Brain microvascular endothelial cell (primary cell): ENCODE results near the gene AGRN.
A peak's percentile ranks its signal among the peaks of the same experiment; 100 is the strongest.

ENCODE experiments used
- DNase-seq: peaks from one replicate; pipeline ENCODE4 v3.0.0-alpha.2; 2020
- H3K27ac ChIP-seq: fragments of 250-450 bp; sonication (Bioruptor Pico); 2 replicates; pipeline ENCODE4 v1.5.1; 2020; ENCODE audit warnings: mild to moderate bottlenecking, moderate library complexity
- H3K27me3 ChIP-seq: fragments of 250-450 bp; sonication (Bioruptor Pico); replicated peaks from 2 replicates; pipeline ENCODE4 v1.5.1; 2020; ENCODE audit warnings: mild to moderate bottlenecking
- H3K36me3 ChIP-seq: fragments of 250-450 bp; sonication (Bioruptor Pico); replicated peaks from 2 replicates; pipeline ENCODE4 v1.5.1; 2020; ENCODE audit warnings: mild to moderate bottlenecking
- H3K4me3 ChIP-seq: 2 replicates; pipeline ENCODE4 v1.5.1; 2011; ENCODE audit warnings: low read depth, mild to moderate bottlenecking, control low read depth, low read length, moderate library complexity
- in situ Hi-C: cut with HindIII; loops from 2 replicates; pipeline ENCODE4 v1.10.0; 2017; ENCODE audit warnings: low sequenced_read_pairs, low pct_ligation_motif_present
- TF ChIP-seq, protein P1 (sequence below): IDR thresholded peaks from 2 replicates; pipeline ENCODE4 v1.5.1; 2011; ENCODE audit warnings: low read depth, mild to moderate bottlenecking, moderate library complexity, low read length, control low read depth, inconsistent platforms; ENCODE audit errors: missing control alignments

The AGRN gene

GRCh38 chr1:981491-981954, 38.4 kb upstream of the AGRN start:
- TF ChIP-seq, protein P1, sequence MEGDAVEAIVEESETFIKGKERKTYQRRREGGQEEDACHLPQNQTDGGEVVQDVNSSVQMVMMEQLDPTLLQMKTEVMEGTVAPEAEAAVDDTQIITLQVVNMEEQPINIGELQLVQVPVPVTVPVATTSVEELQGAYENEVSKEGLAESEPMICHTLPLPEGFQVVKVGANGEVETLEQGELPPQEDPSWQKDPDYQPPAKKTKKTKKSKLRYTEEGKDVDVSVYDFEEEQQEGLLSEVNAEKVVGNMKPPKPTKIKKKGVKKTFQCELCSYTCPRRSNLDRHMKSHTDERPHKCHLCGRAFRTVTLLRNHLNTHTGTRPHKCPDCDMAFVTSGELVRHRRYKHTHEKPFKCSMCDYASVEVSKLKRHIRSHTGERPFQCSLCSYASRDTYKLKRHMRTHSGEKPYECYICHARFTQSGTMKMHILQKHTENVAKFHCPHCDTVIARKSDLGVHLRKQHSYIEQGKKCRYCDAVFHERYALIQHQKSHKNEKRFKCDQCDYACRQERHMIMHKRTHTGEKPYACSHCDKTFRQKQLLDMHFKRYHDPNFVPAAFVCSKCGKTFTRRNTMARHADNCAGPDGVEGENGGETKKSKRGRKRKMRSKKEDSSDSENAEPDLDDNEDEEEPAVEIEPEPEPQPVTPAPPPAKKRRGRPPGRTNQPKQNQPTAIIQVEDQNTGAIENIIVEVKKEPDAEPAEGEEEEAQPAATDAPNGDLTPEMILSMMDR, result no peak
- Histone ChIP-seq H3K27me3 (peaks cover 3% of the 10 kb centered on the region), H3K27ac (no peak overlapping the region), H3K4me3 (no peak overlapping the region), H3K36me3 (no peaks in the 10 kb centered on the region)
- DNase-seq, result no peak
- in situ Hi-C loops, result no loop called here

GRCh38 chr1:981955-982558, 37.9 kb upstream of the AGRN start, which contains the start of gene PERM1:
Gene PERM1, minus strand, starts transcription at chr1:982093. Its CDS starts 1,064 bp downstream, at chr1:981029.
- Histone ChIP-seq H3K36me3 (no peaks in the 10 kb centered on the region), H3K27ac (no peak within 1 kb of the TSS), H3K27me3 (peaks cover 3% of the 10 kb centered on the region), H3K4me3 (no peak within 1 kb of the TSS)
- TF ChIP-seq, protein P1, result no peak
- DNase-seq, result no peak
- in situ Hi-C loops, result no loop called here

- TF ChIP-seq, protein P1, result no peak
- no peak for DNase-seq
- Histone ChIP-seq H3K27ac (no peak overlapping the region), H3K4me3 (no peak overlapping the region), H3K27me3 (peaks cover 3% of the 10 kb centered on the region), H3K36me3 (no peaks in the 10 kb centered on the region)
- in situ Hi-C loops, result no loop called here
These were observed 37.0 kb upstream of the AGRN start for GRCh38 chr1:982765-983436.

GRCh38 chr1:983798-984475, 36.0 kb upstream of the AGRN start:
- TF ChIP-seq, protein P1, result peak; percentile 82
- peak overlapping the region; percentile 9 for H3K4me3 ChIP-seq
- H3K27me3 ChIP-seq, result peaks cover 3% of the 10 kb centered on the region
- in situ Hi-C loops, result no loop called here
- H3K27ac ChIP-seq, result no peak overlapping the region
- no peak for DNase-seq
- H3K36me3 ChIP-seq, result no peaks in the 10 kb centered on the region

- DNase-seq, result no peak
- Histone ChIP-seq H3K4me3 (peak overlapping the region; percentile 9), H3K27me3 (peaks cover 3% of the 10 kb centered on the region), H3K27ac (no peak overlapping the region), H3K36me3 (no peaks in the 10 kb centered on the region)
- in situ Hi-C loops, result no loop called here
- TF ChIP-seq, protein P1, result no peak
These were observed 35.5 kb upstream of the AGRN start for GRCh38 chr1:984476-984814.
